Peyer's patch (tissue), 4 donors: Measurements from ENCODE around the gene KIRREL3.

Experiments used
- CTCF ChIP-seq, 6 experiments: fragments of 450-650 bp in 4 of 6; fragments of 200-600 bp in 2 of 6; sonication (generic) in 1 of 6; IDR thresholded peaks; one replicate each; pipeline ENCODE4 v1.5.1; 2017 to 2019; ENCODE audit warnings: antibody characterized with exemption in 6 of 6, mild to moderate bottlenecking in 3 of 6, moderate library complexity in 1 of 6
- POLR2A ChIP-seq, 2 donors: fragments of 450-650 bp; IDR thresholded peaks; one replicate each; pipeline ENCODE4 v1.5.1; 2017; ENCODE audit warnings: antibody characterized with exemption in 2 of 2, mild to moderate bottlenecking in 2 of 2, moderate library complexity in 2 of 2

- no peak for TF ChIP-seq POLR2A (IDR thresholded peaks at IDR 0.05)
- TF ChIP-seq CTCF (IDR thresholded peaks at IDR 0.05): no peak
These were observed 288.5 kb downstream of the KIRREL3 start for GRCh38 chr11:126711977-126712625.
